HAP-1 (cell line): ENCODE results near the gene CCNL2.

Source experiments
- DNase-seq, 2 experiments: peaks; one replicate each; pipeline ENCODE4 v3.0.0-alpha.2; 2016 to 2020; ENCODE audit warnings: low spot score in 2 of 2
- H3K27me3 ChIP-seq: fragments of 250-450 bp; sonication (Bioruptor Pico); 2 replicates; pipeline ENCODE4 v1.5.1; 2020; ENCODE audit warnings: low read depth, mild to moderate bottlenecking, moderate library complexity
- H3K36me3 ChIP-seq: fragments of 250-450 bp; sonication (Bioruptor Pico); replicated peaks from 2 replicates; pipeline ENCODE4 v1.5.1; 2020; ENCODE audit warnings: mild to moderate bottlenecking
- H3K4me1 ChIP-seq: fragments of 250-450 bp; sonication (Bioruptor Pico); 2 replicates; pipeline ENCODE4 v1.5.1; 2020; ENCODE audit warnings: mild to moderate bottlenecking
- H3K4me3 ChIP-seq: fragments of 250-450 bp; sonication (Bioruptor Pico); 2 replicates; pipeline ENCODE4 v1.5.1; 2020; ENCODE audit warnings: mild to moderate bottlenecking, moderate library complexity
- H3K9me3 ChIP-seq: fragments of 250-450 bp; sonication (Bioruptor Pico); 2 replicates; pipeline ENCODE4 v1.5.1; 2020; ENCODE audit warnings: mild to moderate bottlenecking, moderate library complexity
- in situ Hi-C: fragments of 300-500 bp; cut with MboI; formaldehyde crosslinking; loops from 3 replicates; pipeline ENCODE4 v1.14.3; 2020; ENCODE audit warnings: low sequenced_read_pairs, inconsistent platforms, mixed read lengths

CCNL2 gene

GRCh38 chr1:1342584-1343115 lies 56.5 kb downstream of the CCNL2 start:
- Histone ChIP-seq H3K4me1 (no peaks in the 10 kb centered on the region), H3K4me3 (no peak overlapping the region), H3K27me3 (no peaks in the 10 kb centered on the region), H3K36me3 (peaks cover 26% of the 10 kb centered on the region), H3K9me3 (no peaks in the 10 kb centered on the region)
- DNase-seq, result no peak
- in situ Hi-C loops, result no loop called here

GRCh38 chr1:1342061-1342562 lies 57.0 kb downstream of the CCNL2 start:
- H3K4me1 ChIP-seq, result no peaks in the 10 kb centered on the region
- H3K9me3 ChIP-seq, result no peaks in the 10 kb centered on the region
- H3K36me3 ChIP-seq, result peaks cover 30% of the 10 kb centered on the region
- in situ Hi-C loops, result no loop called here
- DNase-seq, result no peak
- no peaks in the 10 kb centered on the region for H3K27me3 ChIP-seq
- H3K4me3 ChIP-seq, result no peak overlapping the region

GRCh38 chr1:1341549-1342021 lies 57.5 kb downstream of the CCNL2 start:
- H3K36me3 ChIP-seq, result peaks cover 36% of the 10 kb centered on the region
- H3K9me3 ChIP-seq, result no peaks in the 10 kb centered on the region
- H3K4me1 ChIP-seq, result no peaks in the 10 kb centered on the region
- H3K27me3 ChIP-seq, result no peaks in the 10 kb centered on the region
- no peak for DNase-seq
- H3K4me3 ChIP-seq, result no peak overlapping the region
- in situ Hi-C loops, result no loop called here

- no peaks in the 10 kb centered on the region for H3K4me1 ChIP-seq
- in situ Hi-C loops, result no loop called here
- no peak for DNase-seq
- peaks cover 38% of the 10 kb centered on the region for H3K36me3 ChIP-seq
- no peak overlapping the region for H3K4me3 ChIP-seq
- no peaks in the 10 kb centered on the region for H3K9me3 ChIP-seq
- no peaks in the 10 kb centered on the region for H3K27me3 ChIP-seq
These were observed 58.2 kb downstream of the CCNL2 start for GRCh38 chr1:1340791-1341548.

- in situ Hi-C loops, result no loop called here
- H3K27me3 ChIP-seq, result no peaks in the 10 kb centered on the region
- no peaks in the 10 kb centered on the region for H3K9me3 ChIP-seq
- no peak overlapping the region for H3K4me3 ChIP-seq
- no peak for DNase-seq
- peaks cover 40% of the 10 kb centered on the region for H3K36me3 ChIP-seq
- no peaks in the 10 kb centered on the region for H3K4me1 ChIP-seq
These were observed 59.0 kb downstream of the CCNL2 start for GRCh38 chr1:1340185-1340584.

- Histone ChIP-seq H3K36me3 (peaks cover 40% of the 10 kb centered on the region), H3K9me3 (no peaks in the 10 kb centered on the region), H3K27me3 (no peaks in the 10 kb centered on the region), H3K4me1 (no peaks in the 10 kb centered on the region), H3K4me3 (no peak overlapping the region)
- DNase-seq, result no peak
- in situ Hi-C loops, result no loop called here
These were observed 60.9 kb downstream of the CCNL2 start for GRCh38 chr1:1338278-1338677.

- Histone ChIP-seq H3K9me3 (no peaks in the 10 kb centered on the region), H3K27me3 (no peaks in the 10 kb centered on the region), H3K36me3 (peaks cover 40% of the 10 kb centered on the region), H3K4me1 (no peaks in the 10 kb centered on the region), H3K4me3 (no peak overlapping the region)
- in situ Hi-C loops, result no loop called here
- peak in 1 of 2 experiments; percentile 68 for DNase-seq
These were observed 61.4 kb downstream of the CCNL2 start for GRCh38 chr1:1337793-1338147.

GRCh38 chr1:1336931-1337792 lies 62.0 kb downstream of the CCNL2 start:
- no peak for DNase-seq
- Histone ChIP-seq H3K27me3 (no peaks in the 10 kb centered on the region), H3K4me3 (no peak overlapping the region), H3K4me1 (no peaks in the 10 kb centered on the region), H3K36me3 (peaks cover 40% of the 10 kb centered on the region), H3K9me3 (no peaks in the 10 kb centered on the region)
- in situ Hi-C loops, result no loop called here

GRCh38 chr1:1336446-1336845 lies 62.7 kb downstream of the CCNL2 start:
- H3K4me1 ChIP-seq, result no peaks in the 10 kb centered on the region
- no peaks in the 10 kb centered on the region for H3K9me3 ChIP-seq
- in situ Hi-C loops, result no loop called here
- H3K36me3 ChIP-seq, result peaks cover 35% of the 10 kb centered on the region
- no peak for DNase-seq
- H3K27me3 ChIP-seq, result no peaks in the 10 kb centered on the region
- H3K4me3 ChIP-seq, result no peak overlapping the region

- no peak for DNase-seq
- H3K9me3 ChIP-seq, result no peaks in the 10 kb centered on the region
- H3K4me3 ChIP-seq, result no peak overlapping the region
- H3K36me3 ChIP-seq, result peaks cover 29% of the 10 kb centered on the region
- no peaks in the 10 kb centered on the region for H3K27me3 ChIP-seq
- no peaks in the 10 kb centered on the region for H3K4me1 ChIP-seq
- in situ Hi-C loops, result no loop called here
These were observed 63.3 kb downstream of the CCNL2 start for GRCh38 chr1:1335792-1336248.
